HCT116 (cell line): Measurements from ENCODE around the gene MAPK7. TPM values are rescaled to one million over a fixed set of nuclear protein-coding genes. Genes with fewer than 3 reads are reported as not detected.

ENCODE experiments used
- ATAC-seq: fragments of 200-7000 bp; cut with Tn5 transposase; 2 replicates; pipeline ENCODE4 v1.9.1; 2020; ENCODE audit warnings: mild to moderate bottlenecking, moderate library complexity
- BruUV-seq: library from RNA; stranded (reverse); fragments of 400-500 nt; replicated peaks from 2 replicates; lab custom pipeline; 2021; lab: Mats Ljungman, UMichigan
- CTCF ChIA-PET: fragments of 300-600 bp; sonication (Branson Sonifier 250); formaldehyde crosslinking; loops from one replicate; lab custom pipeline; 2021; ENCODE audit warnings: antibody characterized with exemption; lab: Charles Lee
- POLR2A ChIA-PET: fragments of 300-600, 350-600 bp; sonication (Branson Sonifier 250); formaldehyde crosslinking; loops from one replicate; lab custom pipeline; 2021; ENCODE audit warnings: antibody characterized with exemption; lab: Charles Lee
- RAD21 ChIA-PET, 2 experiments: fragments of 300-600 bp; sonication (Branson Sonifier 250); formaldehyde crosslinking; loops; one replicate each; lab custom pipeline; 2023; ENCODE audit warnings: low total read pairs in 2 of 2; ENCODE audit not compliant: uncharacterized antibody in 2 of 2, unreplicated experiment in 2 of 2, low non-redundant PET in 1 of 2; lab: Charles Lee
- DNase-seq: peaks from one replicate; pipeline ENCODE4 v3.0.0-alpha.2; 2010; ENCODE audit warnings: low read depth, low spot score
- H2AFZ ChIP-seq: fragments of 200-600 bp; shearing (Covaris generic), sonication (generic); 2 replicates; pipeline ENCODE4 v1.6.1; 2017; ENCODE audit warnings: low read depth, mixed run types, mixed read lengths, antibody characterized with exemption, low read length; ENCODE audit not compliant: poor library complexity, severe bottlenecking
- H3K27ac ChIP-seq: 2 replicates; pipeline ENCODE4 v1.5.1; 2012; ENCODE audit warnings: low read depth, low read length
- H3K27me3 ChIP-seq: fragments of 200-600 bp; sonication (generic); 2 replicates; pipeline ENCODE4 v1.6.1; 2016; ENCODE audit warnings: mixed run types, low read length, mixed read lengths; ENCODE audit not compliant: insufficient read depth
- H3K36me3 ChIP-seq, 2 experiments: fragments of 200-500 bp in 1 of 2; fragments of 200-600 bp in 1 of 2; sonication (Bioruptor generic) in 1 of 2; sonication (generic) in 1 of 2; 2 replicates each; pipeline versions ENCODE4 v1.5.1 to v1.6.1; 2014 to 2016; ENCODE audit warnings: low read length in 2 of 2, inconsistent platforms in 1 of 2, mixed read lengths in 1 of 2, mixed run types in 1 of 2; ENCODE audit not compliant: insufficient read depth in 2 of 2, control insufficient read depth in 1 of 2
- H3K4me1 ChIP-seq, 2 experiments: fragments of 200-600 bp in 1 of 2; sonication (generic) in 1 of 2; 2 replicates each; pipeline versions ENCODE4 v1.5.1 to v1.6.1; 2012 to 2017; ENCODE audit warnings: low read length in 2 of 2, inconsistent platforms in 1 of 2, mild to moderate bottlenecking in 1 of 2, mixed read lengths in 1 of 2, mixed run types in 1 of 2, moderate library complexity in 1 of 2; ENCODE audit not compliant: insufficient read depth in 2 of 2, control insufficient read depth in 1 of 2
- H3K4me2 ChIP-seq: fragments of 200-600 bp; sonication (generic); 2 replicates; pipeline ENCODE4 v1.6.1; 2017; ENCODE audit warnings: mixed run types, low read length, mixed read lengths
- H3K4me3 ChIP-seq, 2 experiments: fragments of 200-600 bp in 1 of 2; sonication (generic) in 1 of 2; replicated peaks in 1 of 2; 2 replicates each; pipeline ENCODE4 v1.5.1; 2011 to 2016; ENCODE audit warnings: low read length in 2 of 2, control low read depth in 1 of 2, low read depth in 1 of 2, mild to moderate bottlenecking in 1 of 2, mixed read lengths in 1 of 2, mixed run types in 1 of 2
- H3K79me2 ChIP-seq: fragments of 200-600 bp; sonication (generic); 2 replicates; pipeline ENCODE4 v1.6.1; 2017; ENCODE audit warnings: mild to moderate bottlenecking, mixed run types, low read length, moderate library complexity, mixed read lengths; ENCODE audit not compliant: insufficient read depth
- H3K9ac ChIP-seq: fragments of 200-600 bp; sonication (generic); 2 replicates; pipeline ENCODE4 v1.6.1; 2016; ENCODE audit warnings: low read length, mixed read lengths
- H3K9me2 ChIP-seq: fragments of 200-600 bp; sonication (generic), shearing (Covaris generic); 2 replicates; pipeline ENCODE4 v1.6.1; 2017; ENCODE audit warnings: mixed run types, mild to moderate bottlenecking, moderate library complexity; ENCODE audit not compliant: insufficient read depth
- H3K9me3 ChIP-seq, 2 experiments: fragments of 200-500 bp in 1 of 2; fragments of 200-600 bp in 1 of 2; sonication (Bioruptor generic) in 1 of 2; sonication (generic) in 1 of 2; 2 replicates each; pipeline ENCODE4 v1.6.1; 2014 to 2017; ENCODE audit warnings: low read length in 2 of 2, mixed read lengths in 2 of 2, inconsistent platforms in 1 of 2, low read depth in 1 of 2, mild to moderate bottlenecking in 1 of 2, mixed run types in 1 of 2, moderate library complexity in 1 of 2; ENCODE audit not compliant: control insufficient read depth in 1 of 2, insufficient read depth in 1 of 2
- H4K20me1 ChIP-seq: fragments of 200-600 bp; sonication (generic), shearing (Covaris generic); 2 replicates; pipeline ENCODE4 v1.6.1; 2017; ENCODE audit warnings: mixed run types, mild to moderate bottlenecking, moderate library complexity; ENCODE audit not compliant: insufficient read depth
- CEBPB ChIP-seq: IDR thresholded peaks from 2 replicates; pipeline ENCODE4 v1.6.1; 2012; ENCODE audit warnings: low read depth
- FOSL1 ChIP-seq: IDR thresholded peaks from 2 replicates; pipeline ENCODE4 v1.6.1; 2012; ENCODE audit warnings: low read depth
- POLR2A ChIP-seq: IDR thresholded peaks from 2 replicates; pipeline ENCODE4 v1.7.0; 2011; ENCODE audit warnings: borderline replicate concordance; ENCODE audit not compliant: insufficient read depth, insufficient read length; ENCODE audit errors: extremely low read depth
- SIN3A ChIP-seq: IDR thresholded peaks from 2 replicates; pipeline ENCODE4 v1.6.1; 2012; ENCODE audit warnings: low read depth
- SP1 ChIP-seq: IDR thresholded peaks from 2 replicates; pipeline ENCODE4 v1.6.1; 2012; ENCODE audit warnings: low read depth
- SRF ChIP-seq: IDR thresholded peaks from 2 replicates; pipeline ENCODE4 v1.6.1; 2012; ENCODE audit warnings: low read depth
- YY1 ChIP-seq: IDR thresholded peaks from 2 replicates; pipeline ENCODE4 v1.6.1; 2011; ENCODE audit warnings: low read length, low read depth, moderate library complexity, mild to moderate bottlenecking; ENCODE audit not compliant: insufficient replicate concordance; ENCODE audit errors: extremely low read depth
- ZFX ChIP-seq: fragments of 450-650 bp; IDR thresholded peaks from 2 replicates; pipeline ENCODE4 v1.6.1; 2017
- ZNF274 ChIP-seq: fragments of 200-500 bp; sonication (Bioruptor generic); IDR thresholded peaks from 2 replicates; pipeline ENCODE4 v1.6.1; 2014; ENCODE audit warnings: mild to moderate bottlenecking, low read depth, low read length, inconsistent platforms
- intact Hi-C: fragments of 100-400 bp; cut with micrococcal nuclease; formaldehyde crosslinking; loops from 2 replicates; pipeline ENCODE4 v1.10.0; 2022
- total RNA-seq: library from RNA; stranded (reverse); gene quantifications from one replicate; pipeline ENCODE4 v1.2.1, GENCODE V29; 2021; ENCODE audit not compliant: unreplicated experiment
- TF ChIP-seq, protein P1 (sequence below): IDR thresholded peaks from 2 replicates; pipeline ENCODE4 v1.6.1; 2011; ENCODE audit warnings: mild to moderate bottlenecking, low read length, moderate library complexity; ENCODE audit not compliant: insufficient replicate concordance; ENCODE audit errors: extremely low read depth
- TF ChIP-seq, protein P2 (sequence below), 3 experiments: fragments of 200-600 bp in 1 of 3; sonication (generic) in 1 of 3; IDR thresholded peaks in 2 of 3; conservative IDR thresholded peaks in 1 of 3; 2 replicates each; pipeline ENCODE4 v1.5.1; 2012 to 2017; ENCODE audit warnings: low read depth in 2 of 3, low read length in 2 of 3, antibody characterized with exemption in 1 of 3, borderline replicate concordance in 1 of 3, control low read depth in 1 of 3, mild to moderate bottlenecking in 1 of 3, mixed read lengths in 1 of 3, mixed run types in 1 of 3, moderate library complexity in 1 of 3; ENCODE audit not compliant: insufficient read depth in 1 of 3
- TF ChIP-seq, protein P3 (sequence below): IDR thresholded peaks from 2 replicates; pipeline ENCODE4 v1.6.1; 2012

The MAPK7 gene
- total RNA-seq, 1 experiment from 2014 or later, result 15.3 TPM

DNA sequence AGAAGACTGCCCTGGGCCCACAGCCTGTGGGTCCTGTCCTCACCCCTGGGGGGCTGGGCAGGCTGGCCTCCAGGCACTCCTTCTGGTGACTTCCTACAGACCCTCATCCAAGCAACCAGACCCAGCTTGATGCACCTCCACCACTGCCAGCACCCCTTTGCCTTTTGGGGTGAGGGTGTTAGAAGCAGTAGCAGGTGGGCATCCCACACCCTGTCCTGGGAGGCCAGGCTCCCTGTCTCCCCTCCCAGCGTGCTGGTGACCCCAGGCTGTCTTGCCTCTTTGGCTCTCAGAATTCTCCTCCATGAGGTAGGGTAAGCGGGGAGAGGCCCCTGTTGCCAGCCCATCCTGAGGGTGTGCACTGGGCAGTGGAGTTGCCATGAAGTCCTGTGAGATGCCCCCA, 49.2 kb upstream of the MAPK7 start:
- H2AFZ ChIP-seq, result no peak overlapping the region
- H3K4me3 ChIP-seq, result no peak overlapping the region
- H3K9me2 ChIP-seq, result no peaks in the 10 kb centered on the region
- H3K36me3 ChIP-seq, result peaks cover 2 to 18% of the 10 kb centered on the region in 2 experiments; a peak in 2 of 4 replicates
- DNase-seq (no peak), ATAC-seq (no peak)
- RAD21 ChIA-PET, result no interaction called here
- BruUV-seq, result no TSS peak
- no peak overlapping the region for H3K27ac ChIP-seq
- CTCF ChIA-PET, result no interaction called here
- H3K4me1 ChIP-seq, result peaks cover 22 to 32% of the 10 kb centered on the region in 2 experiments
- no peak overlapping the region for H3K9ac ChIP-seq
- POLR2A ChIA-PET, result no interaction called here
- H3K79me2 ChIP-seq, result no peaks in the 10 kb centered on the region
- no peaks in the 10 kb centered on the region for H3K27me3 ChIP-seq
- no peaks in the 10 kb centered on the region for H4K20me1 ChIP-seq
- intact Hi-C loops, result no loop called here
- TF ChIP-seq SRF (no peak), FOSL1 (no peak), SP1 (no peak), CEBPB (no peak), ZFX (no peak), SIN3A (no peak), YY1 (no peak), POLR2A (no peak), ZNF274 (no peak)
- TF ChIP-seq, protein P1, sequence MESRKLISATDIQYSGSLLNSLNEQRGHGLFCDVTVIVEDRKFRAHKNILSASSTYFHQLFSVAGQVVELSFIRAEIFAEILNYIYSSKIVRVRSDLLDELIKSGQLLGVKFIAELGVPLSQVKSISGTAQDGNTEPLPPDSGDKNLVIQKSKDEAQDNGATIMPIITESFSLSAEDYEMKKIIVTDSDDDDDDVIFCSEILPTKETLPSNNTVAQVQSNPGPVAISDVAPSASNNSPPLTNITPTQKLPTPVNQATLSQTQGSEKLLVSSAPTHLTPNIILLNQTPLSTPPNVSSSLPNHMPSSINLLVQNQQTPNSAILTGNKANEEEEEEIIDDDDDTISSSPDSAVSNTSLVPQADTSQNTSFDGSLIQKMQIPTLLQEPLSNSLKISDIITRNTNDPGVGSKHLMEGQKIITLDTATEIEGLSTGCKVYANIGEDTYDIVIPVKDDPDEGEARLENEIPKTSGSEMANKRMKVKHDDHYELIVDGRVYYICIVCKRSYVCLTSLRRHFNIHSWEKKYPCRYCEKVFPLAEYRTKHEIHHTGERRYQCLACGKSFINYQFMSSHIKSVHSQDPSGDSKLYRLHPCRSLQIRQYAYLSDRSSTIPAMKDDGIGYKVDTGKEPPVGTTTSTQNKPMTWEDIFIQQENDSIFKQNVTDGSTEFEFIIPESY, result no peak
- TF ChIP-seq, protein P2, sequence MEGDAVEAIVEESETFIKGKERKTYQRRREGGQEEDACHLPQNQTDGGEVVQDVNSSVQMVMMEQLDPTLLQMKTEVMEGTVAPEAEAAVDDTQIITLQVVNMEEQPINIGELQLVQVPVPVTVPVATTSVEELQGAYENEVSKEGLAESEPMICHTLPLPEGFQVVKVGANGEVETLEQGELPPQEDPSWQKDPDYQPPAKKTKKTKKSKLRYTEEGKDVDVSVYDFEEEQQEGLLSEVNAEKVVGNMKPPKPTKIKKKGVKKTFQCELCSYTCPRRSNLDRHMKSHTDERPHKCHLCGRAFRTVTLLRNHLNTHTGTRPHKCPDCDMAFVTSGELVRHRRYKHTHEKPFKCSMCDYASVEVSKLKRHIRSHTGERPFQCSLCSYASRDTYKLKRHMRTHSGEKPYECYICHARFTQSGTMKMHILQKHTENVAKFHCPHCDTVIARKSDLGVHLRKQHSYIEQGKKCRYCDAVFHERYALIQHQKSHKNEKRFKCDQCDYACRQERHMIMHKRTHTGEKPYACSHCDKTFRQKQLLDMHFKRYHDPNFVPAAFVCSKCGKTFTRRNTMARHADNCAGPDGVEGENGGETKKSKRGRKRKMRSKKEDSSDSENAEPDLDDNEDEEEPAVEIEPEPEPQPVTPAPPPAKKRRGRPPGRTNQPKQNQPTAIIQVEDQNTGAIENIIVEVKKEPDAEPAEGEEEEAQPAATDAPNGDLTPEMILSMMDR (IDR thresholded peaks at IDR 0.05 in 2 of 3, conservative IDR thresholded peaks at IDR 0.05 in 1 of 3; ENCODE audit: borderline replicate concordance in 1 of 3, insufficient read depth in 1 of 3, low read depth in 2 of 3, low read length in 2 of 3), result no peak
- TF ChIP-seq, protein P3, sequence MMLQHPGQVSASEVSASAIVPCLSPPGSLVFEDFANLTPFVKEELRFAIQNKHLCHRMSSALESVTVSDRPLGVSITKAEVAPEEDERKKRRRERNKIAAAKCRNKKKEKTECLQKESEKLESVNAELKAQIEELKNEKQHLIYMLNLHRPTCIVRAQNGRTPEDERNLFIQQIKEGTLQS, result no peak
- no peak overlapping the region for H3K4me2 ChIP-seq
- H3K9me3 ChIP-seq, result 0 out of 4 replicates have a peak, but pooled peaks cover 4 to 5% of the 10 kb centered on the region in 2 experiments
